HL-60/S4 (cell line): ENCODE measurements around the gene GON4L.
"Not testable (repeated sequence)": the region's sequence is repeated elsewhere in the genome, so short reads cannot be mapped to it uniquely, and the experiment has no call there.

ENCODE experiments used
- in situ Hi-C: fragments of 300-500 bp; cut with MboI; formaldehyde crosslinking; loops from 2 replicates; pipeline ENCODE4 v1.14.3; 2022; ENCODE audit warnings: low sequenced_read_pairs

The GON4L gene

DNA sequence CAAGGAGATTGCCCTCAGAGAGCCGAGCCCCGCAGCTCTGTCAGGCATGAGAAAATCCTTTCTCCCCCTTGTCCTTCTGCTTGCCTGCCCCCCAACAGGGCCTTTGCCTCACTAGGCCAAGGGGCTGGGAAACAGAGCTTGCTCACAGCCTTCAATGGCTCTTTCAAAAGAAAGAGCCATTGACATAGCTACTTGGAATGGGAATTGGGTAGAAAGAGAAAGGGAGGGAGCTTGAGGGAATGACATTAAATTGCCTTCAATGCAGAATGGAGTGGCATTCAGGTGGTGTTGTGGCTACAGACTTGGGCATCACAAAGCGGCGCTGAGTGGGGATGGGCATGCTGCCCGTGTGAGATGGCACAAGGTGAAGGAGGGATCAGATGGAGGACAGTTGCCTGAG is 15.5 kb upstream of the GON4L start:
- in situ Hi-C loops = no loop called here

DNA sequence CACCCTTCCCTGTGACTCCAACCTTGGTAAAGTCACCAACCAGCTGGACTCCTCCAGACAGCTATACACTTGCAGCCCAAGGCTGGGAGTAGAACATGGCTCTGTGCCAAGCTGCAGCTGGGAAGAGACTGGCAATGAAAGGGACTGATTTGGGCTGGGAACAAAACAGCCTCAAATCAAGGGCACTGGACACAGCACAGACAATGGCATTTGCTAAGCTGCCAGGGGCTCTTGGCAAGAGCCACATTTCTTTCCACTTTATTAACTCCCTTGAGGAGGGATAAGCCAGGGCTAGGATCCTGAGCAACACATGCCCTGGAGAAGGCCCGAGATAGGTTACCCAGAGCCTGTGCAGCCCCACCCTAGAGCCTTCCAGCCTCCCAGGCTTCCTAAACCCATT is 14.4 kb upstream of the GON4L start:
- in situ Hi-C loops = no loop called here

GRCh38 chr1:155867766-155868165 is 10.8 kb upstream of the GON4L start:
- in situ Hi-C loops = no loop called here

DNA sequence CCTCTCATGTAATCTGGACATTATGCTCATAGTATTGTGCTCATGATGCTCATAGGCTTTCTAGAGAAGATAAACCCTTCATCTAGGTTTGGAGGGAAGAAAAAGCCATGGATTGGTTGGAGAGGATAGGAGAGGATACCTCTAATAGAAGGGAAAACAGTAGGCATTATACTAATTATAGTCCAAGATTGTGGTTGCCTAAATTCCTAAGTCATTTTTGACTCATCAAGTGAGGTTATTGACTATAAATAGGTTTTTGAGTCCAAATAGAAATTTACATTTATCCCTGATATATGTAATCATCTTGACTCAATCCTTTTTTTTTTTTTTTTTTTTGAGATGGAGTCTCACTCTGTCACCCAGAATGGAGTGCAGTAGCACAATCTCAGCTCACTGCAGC is 7.4 kb upstream of the GON4L start:
- in situ Hi-C loops = no loop called here

- in situ Hi-C loops = no loop called here
These were observed 4.9 kb upstream of the GON4L start for GRCh38 chr1:155861896-155862295.

- in situ Hi-C loops = no loop called here
These were observed 4.0 kb upstream of the GON4L start for GRCh38 chr1:155860970-155861510.

- in situ Hi-C loops = no loop called here
These were observed 3.2 kb upstream of the GON4L start for GRCh38 chr1:155859881-155860871.

DNA sequence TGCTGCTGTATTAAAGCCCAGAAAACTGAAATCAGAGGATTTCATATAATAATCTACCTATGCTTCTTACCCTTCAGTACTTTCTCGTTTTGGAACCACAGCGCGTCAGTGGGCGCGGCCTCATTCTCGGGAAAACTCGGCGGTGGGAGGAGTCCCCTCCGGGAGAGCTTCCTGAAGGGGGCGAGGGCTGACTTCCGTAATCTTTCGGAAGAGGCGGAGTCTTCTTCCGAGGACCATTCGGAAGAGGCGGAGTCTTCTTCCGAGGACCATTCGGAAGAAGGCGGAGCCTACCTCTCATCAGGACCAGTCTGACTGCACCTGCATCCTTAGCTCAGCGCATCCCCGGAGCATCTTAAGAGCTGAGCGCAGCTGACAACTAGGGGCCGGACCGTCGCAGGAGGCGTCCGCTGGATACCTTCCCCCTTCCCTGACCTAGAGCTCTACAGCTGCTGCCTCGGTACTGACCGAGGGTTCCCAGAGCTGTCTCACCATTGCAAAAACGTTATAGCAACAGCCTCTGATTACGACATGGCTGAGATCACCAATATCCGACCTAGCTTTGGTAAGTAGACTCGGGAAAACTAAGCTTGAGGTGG is 2.3 kb upstream of the GON4L start, which contains the start of gene SYT11:
Gene SYT11, plus strand, starts transcription at position 334 of the 596 bp plus-strand sequence. Its CDS starts 195 bp downstream, at position 529.
- in situ Hi-C loops = no loop called here

DNA sequence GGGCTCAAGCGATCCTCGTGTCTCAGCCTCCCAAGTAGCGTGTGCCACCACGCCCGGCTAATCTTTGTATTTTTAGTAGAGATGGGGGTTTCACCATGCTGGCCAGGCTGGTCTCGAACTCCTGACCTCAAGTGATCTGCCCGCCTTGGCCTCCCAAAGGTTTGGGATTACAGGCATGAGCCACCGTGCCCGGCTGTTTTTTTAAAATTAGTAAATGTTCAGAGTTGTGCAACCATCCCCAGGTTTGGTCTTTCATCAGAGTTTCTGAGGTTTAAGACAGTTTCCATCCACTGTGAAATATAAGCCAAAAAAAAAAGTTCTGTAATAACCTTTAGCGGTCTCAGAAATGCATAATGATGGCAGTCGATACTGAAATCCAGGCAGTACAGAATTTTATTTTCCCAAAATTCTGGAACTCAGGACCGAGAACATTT is 1.8 kb upstream of the GON4L start:
- in situ Hi-C loops = no loop called here

DNA sequence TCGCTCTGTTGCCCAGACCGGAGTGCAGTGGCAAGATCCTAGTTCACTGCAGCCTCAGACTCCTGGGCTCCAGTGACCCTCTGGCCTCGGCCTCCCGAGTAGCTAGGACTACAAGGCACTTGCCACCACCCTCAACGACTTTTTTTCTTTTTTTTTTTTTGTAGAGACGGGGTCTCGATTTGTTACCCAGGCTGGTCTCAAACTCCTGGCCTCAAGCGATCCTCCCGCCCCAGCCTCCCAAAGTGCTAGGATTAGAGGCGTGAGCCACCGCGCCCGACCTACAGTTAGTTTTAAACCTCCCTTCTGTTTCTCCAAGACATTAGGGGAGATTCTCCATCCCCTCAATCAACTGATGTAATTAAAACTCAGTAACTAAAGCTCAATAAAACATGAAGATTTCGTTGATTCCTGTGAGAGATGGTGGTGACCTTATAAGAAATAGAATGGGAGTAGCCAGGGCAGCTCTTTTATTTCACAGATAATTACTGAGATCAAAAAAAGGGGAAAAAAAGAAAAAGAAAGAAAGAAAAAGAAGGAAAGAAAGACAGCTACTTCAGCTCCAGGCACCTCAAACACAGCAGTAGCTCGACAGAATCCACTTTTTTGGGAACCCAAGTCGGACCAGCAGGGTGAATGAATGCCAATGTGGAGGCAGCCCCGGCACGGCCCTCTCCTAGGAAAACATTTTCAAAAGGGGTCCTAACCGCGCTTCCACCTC is 598 bp downstream of the GON4L start:
- in situ Hi-C loops = no loop called here

DNA sequence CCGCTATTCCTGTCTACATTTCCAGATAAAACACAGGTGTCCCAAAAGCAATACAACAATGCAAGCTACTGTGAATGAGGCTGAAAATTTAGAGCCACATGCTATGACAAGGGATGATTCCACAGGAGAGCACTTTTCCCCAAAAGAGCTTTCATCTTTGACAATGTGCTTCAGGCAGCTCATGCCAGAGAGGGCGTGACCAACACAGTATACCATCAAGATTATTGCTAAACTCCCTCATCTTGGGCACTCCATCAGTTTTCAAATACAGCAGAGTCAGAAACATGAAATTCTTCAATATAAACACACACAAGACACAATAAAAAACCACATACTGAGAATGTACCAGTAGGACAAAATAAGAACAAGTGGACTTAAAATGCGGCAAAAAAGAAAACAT is 6.7 kb downstream of the GON4L start:
- in situ Hi-C loops = no loop called here

DNA sequence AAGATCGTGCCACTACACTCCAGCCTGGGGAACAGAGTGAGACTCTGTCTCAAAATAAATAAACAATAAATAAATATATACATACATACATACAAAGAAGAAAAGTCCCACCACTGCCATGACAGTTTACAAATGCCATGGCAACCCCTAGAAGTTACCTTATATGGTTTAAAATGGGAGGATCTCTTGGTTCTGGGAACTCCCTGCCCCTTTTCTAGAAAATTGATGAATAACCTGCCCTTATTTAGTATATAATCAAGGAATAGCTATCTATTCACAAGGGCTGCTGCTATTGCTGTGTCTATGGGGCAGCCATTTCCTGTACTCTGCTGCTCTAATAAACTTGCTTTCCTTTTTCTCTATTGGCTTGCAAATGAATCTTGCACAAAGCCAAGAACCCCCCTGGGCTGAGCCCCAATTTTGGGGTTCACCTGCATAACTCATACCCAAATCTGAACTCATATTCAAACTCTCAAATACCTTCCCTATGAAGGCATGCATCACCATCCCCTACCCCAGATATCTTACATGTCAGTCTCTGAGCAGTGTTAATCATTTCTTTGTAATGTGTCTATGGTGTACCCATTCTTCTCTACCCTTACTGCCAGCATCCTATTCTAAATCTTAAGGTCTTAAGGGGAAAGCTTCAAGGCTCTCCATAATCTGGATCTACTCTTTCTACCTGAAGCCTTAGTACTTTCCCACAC is 9.0 kb downstream of the GON4L start:
- in situ Hi-C loops = no loop called here

- in situ Hi-C loops = no loop called here
These were observed 12.1 kb downstream of the GON4L start for GRCh38 chr1:155844860-155845421.

GRCh38 chr1:155840386-155840785 is 16.6 kb downstream of the GON4L start:
- in situ Hi-C loops = no loop called here

DNA sequence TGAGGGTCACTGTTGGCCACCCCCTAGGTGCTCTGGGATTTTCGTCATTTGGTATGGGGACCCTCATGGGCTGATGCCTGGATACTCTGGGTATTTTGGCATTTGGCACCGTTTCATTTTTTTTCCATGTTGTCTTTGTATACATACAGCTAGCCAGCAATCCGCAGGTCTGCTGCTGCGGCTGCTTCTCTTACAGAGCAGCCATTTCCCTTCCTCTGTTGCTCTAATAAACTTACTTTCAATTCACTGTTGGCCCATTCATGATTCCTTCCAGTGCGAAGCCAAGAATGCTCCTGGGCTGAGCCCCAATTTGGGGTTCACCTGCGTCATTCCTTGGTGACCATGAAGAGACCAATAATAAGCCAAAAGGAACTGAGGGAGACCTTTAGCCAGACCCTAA is 21.5 kb downstream of the GON4L start:
- in situ Hi-C loops = no loop called here

- in situ Hi-C loops = not testable (repeated sequence)
These were observed 22.1 kb downstream of the GON4L start for GRCh38 chr1:155834927-155835399.

DNA sequence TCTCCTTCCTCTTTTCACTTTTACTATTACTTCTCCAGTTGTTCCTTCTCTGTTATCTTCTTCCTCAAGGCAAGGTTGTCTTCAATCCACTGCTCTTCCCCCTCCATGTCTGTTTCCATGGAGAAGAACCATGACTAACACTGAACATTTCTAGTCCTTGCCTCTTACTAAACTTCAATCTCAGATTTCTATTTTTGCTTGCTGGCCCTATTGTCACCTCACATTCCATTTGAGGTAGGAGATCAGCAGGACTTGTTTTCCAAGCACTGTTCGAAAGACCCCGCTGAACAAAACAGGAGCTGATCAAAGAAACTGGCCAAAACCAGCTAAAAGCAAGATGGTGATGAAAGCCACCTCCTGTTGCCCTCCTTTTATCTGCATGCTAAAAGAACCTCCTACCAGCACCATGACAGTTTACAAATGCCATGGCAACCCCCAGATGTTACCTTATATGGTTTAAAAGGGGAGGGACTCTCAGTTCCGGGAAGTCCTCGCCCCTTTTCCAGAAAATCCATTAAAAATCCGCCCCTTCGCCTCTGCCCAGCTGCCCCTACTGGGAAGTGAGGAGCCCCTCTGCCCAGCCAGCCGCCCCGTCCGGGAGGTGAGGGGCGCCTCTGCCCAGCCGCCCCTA is 22.6 kb downstream of the GON4L start:
- in situ Hi-C loops = no loop called here

DNA sequence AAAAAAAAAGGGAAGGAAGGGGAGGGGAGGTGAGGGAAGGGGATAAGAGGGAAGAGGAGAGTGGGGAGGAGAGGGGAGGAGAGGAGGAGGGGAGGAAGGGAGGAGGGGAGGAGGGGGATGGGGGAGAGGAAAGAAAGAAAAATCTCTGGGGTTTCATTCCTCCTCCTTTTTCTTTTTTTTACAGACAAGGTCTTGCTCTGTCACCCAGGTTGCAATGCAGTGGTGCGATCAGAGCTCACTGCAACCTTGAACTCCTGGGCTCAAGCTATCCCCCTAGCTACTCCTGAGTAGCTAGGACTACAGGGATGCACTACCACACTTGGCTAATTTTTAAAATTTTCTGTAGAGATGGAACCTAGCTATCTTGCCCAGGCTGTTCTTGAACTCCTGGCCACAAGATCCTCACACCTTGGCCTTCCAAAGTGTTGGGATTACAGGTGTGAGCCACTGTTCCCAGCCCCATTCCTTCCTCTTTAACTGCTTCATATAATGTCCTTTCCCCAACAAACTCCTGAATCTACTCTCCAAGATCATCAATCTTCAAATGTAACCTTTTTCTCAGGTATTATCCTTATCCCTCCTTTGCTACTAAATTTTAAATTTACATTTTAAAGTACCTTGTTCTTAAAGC is 23.2 kb downstream of the GON4L start:
- in situ Hi-C loops = no loop called here

- in situ Hi-C loops = no loop called here
These were observed 25.6 kb downstream of the GON4L start for GRCh38 chr1:155831279-155831976.
